GM23338 (cell line): Measurements from ENCODE around the gene HNRNPAB. TPM values are rescaled to one million over a fixed set of nuclear protein-coding genes. Genes with fewer than 3 reads are reported as not detected.

ENCODE experiments used
- ATAC-seq: fragments of 200-7000 bp; cut with Tn5 transposase; 3 replicates; pipeline ENCODE4 v1.9.1; 2020
- DNase-seq: peaks from one replicate; pipeline ENCODE4 v3.0.0-alpha.2; 2015; ENCODE audit warnings: low spot score
- H2AFZ ChIP-seq: fragments of 200-600 bp; sonication (generic); 2 replicates; pipeline ENCODE4 v1.8.0; 2016; ENCODE audit warnings: antibody characterized with exemption, mild to moderate bottlenecking, moderate library complexity
- H3F3A ChIP-seq: fragments of 200-600 bp; sonication (generic); replicated peaks from 2 replicates; pipeline ENCODE4 v1.8.0; 2017; ENCODE audit warnings: antibody characterized with exemption, mixed run types, low read depth
- H3K27ac ChIP-seq: fragments of 200-600 bp; sonication (generic); 2 replicates; pipeline ENCODE4 v1.6.1; 2016; ENCODE audit warnings: low read depth
- H3K27me3 ChIP-seq: fragments of 200-600 bp; sonication (generic); 2 replicates; pipeline ENCODE4 v1.8.0; 2016; ENCODE audit warnings: mild to moderate bottlenecking, mixed run types, moderate library complexity; ENCODE audit not compliant: insufficient read depth
- H3K36me3 ChIP-seq: fragments of 200-600 bp; sonication (generic); 2 replicates; pipeline ENCODE4 v1.8.0; 2016; ENCODE audit warnings: mild to moderate bottlenecking; ENCODE audit not compliant: insufficient read depth
- H3K4me1 ChIP-seq: fragments of 200-600 bp; sonication (generic); 2 replicates; pipeline ENCODE4 v1.8.0; 2016; ENCODE audit warnings: mild to moderate bottlenecking, moderate library complexity; ENCODE audit not compliant: insufficient read depth
- H3K4me2 ChIP-seq: fragments of 200-600 bp; sonication (generic); 2 replicates; pipeline ENCODE4 v1.7.1; 2017; ENCODE audit warnings: mixed run types
- H3K4me3 ChIP-seq: fragments of 200-600 bp; sonication (generic); 2 replicates; pipeline ENCODE4 v1.6.1; 2016; ENCODE audit warnings: mixed run types
- H3K79me2 ChIP-seq: fragments of 200-600 bp; sonication (generic); replicated peaks from 2 replicates; pipeline ENCODE4 v1.8.0; 2017; ENCODE audit warnings: mild to moderate bottlenecking; ENCODE audit not compliant: insufficient read depth
- H3K9me2 ChIP-seq: fragments of 200-600 bp; sonication (generic); 2 replicates; pipeline ENCODE4 v1.8.0; 2017; ENCODE audit not compliant: insufficient read depth
- H4K20me1 ChIP-seq: fragments of 200-600 bp; sonication (generic); replicated peaks from 2 replicates; pipeline ENCODE4 v1.8.0; 2017; ENCODE audit warnings: mild to moderate bottlenecking; ENCODE audit not compliant: insufficient read depth
- H3K27ac Mint-ChIP-seq: 2 replicates; pipeline ENCODE4 v1.8.0; 2020; ENCODE audit warnings: inconsistent platforms, mild to moderate bottlenecking, moderate library complexity, mixed read lengths
- H3K27me3 Mint-ChIP-seq: 3 replicates; pipeline ENCODE4 v1.8.0; 2022; ENCODE audit warnings: low read depth, mild to moderate bottlenecking, moderate library complexity, mixed read lengths, inconsistent platforms; ENCODE audit not compliant: insufficient read depth, poor library complexity
- H3K36me3 Mint-ChIP-seq: 3 replicates; pipeline ENCODE4 v1.8.0; 2021; ENCODE audit warnings: low read depth, mild to moderate bottlenecking, inconsistent platforms, moderate library complexity, mixed read lengths
- H3K4me1 Mint-ChIP-seq: 3 replicates; pipeline ENCODE4 v1.8.0; 2020; ENCODE audit warnings: mild to moderate bottlenecking, inconsistent platforms, mixed read lengths
- H3K4me3 Mint-ChIP-seq: 3 replicates; pipeline ENCODE4 v1.8.0; 2021; ENCODE audit warnings: moderate library complexity, mild to moderate bottlenecking, inconsistent platforms, mixed read lengths
- H3K9me3 Mint-ChIP-seq: 3 replicates; pipeline ENCODE4 v1.8.0; 2020; ENCODE audit warnings: moderate library complexity, mild to moderate bottlenecking, inconsistent platforms, mixed read lengths
- CREB1 ChIP-seq: fragments of 250-450 bp; sonication (Bioruptor Pico); IDR thresholded peaks from 2 replicates; pipeline ENCODE4 v1.5.0; 2020; ENCODE audit warnings: low read depth, mild to moderate bottlenecking, moderate library complexity
- CTCF ChIP-seq, 2 experiments: fragments of 200-600 bp in 1 of 2; sonication (generic) in 1 of 2; conservative IDR thresholded peaks; 2 replicates each; pipeline versions ENCODE4 v1.5.1 to v1.6.1; 2016 to 2017; ENCODE audit warnings: antibody characterized with exemption in 2 of 2, low read depth in 2 of 2, mild to moderate bottlenecking in 2 of 2, moderate library complexity in 1 of 2
- ETS1 ChIP-seq: IDR thresholded peaks from 2 replicates; pipeline ENCODE4 v1.6.1; 2016; ENCODE audit warnings: antibody characterized with exemption
- EZH2 ChIP-seq: fragments of 200-600 bp; sonication (generic); IDR thresholded peaks from one replicate; pipeline ENCODE4 v1.8.0; 2017; ENCODE audit warnings: antibody characterized with exemption, mild to moderate bottlenecking, low read depth; ENCODE audit not compliant: unreplicated experiment
- EZH2phosphoT487 ChIP-seq: fragments of 200-600 bp; sonication (generic); IDR thresholded peaks from one replicate; pipeline ENCODE4 v1.8.1; 2018; ENCODE audit warnings: antibody characterized with exemption; ENCODE audit not compliant: unreplicated experiment
- JUNB ChIP-seq: IDR thresholded peaks from one replicate; pipeline ENCODE4 v1.6.1; 2016; ENCODE audit warnings: antibody characterized with exemption; ENCODE audit not compliant: unreplicated experiment
- NANOG ChIP-seq: IDR thresholded peaks from 2 replicates; pipeline ENCODE4 v1.6.1; 2016; ENCODE audit warnings: antibody characterized with exemption, borderline replicate concordance
- POLR2AphosphoS5 ChIP-seq: IDR thresholded peaks from 2 replicates; pipeline ENCODE4 v1.6.1; 2016; ENCODE audit warnings: antibody characterized with exemption, low read depth
- REST ChIP-seq: IDR thresholded peaks from one replicate; pipeline ENCODE4 v1.6.1; 2018; ENCODE audit warnings: antibody characterized with exemption; ENCODE audit not compliant: unreplicated experiment
- STAT1 ChIP-seq: IDR thresholded peaks from one replicate; pipeline ENCODE4 v1.6.1; 2016; ENCODE audit warnings: antibody characterized with exemption; ENCODE audit not compliant: unreplicated experiment
- ZNF331 ChIP-seq: fragments of 250-450 bp; sonication (Bioruptor Pico); IDR thresholded peaks from 2 replicates; pipeline ENCODE4 v1.5.0; 2020; ENCODE audit warnings: low read depth, mild to moderate bottlenecking, moderate library complexity
- polyA plus RNA-seq: library from polyadenylated mRNA; unstranded; fragments of >200 nt; fragmentation: Nextera tagmentation; extraction: Ambion mirVana; gene quantifications from 2 replicates; pipeline ENCODE4 v1.2.1, GENCODE V29; 2016
- total RNA-seq: library from RNA; depleted of rRNA; stranded (reverse); fragments of >200 nt; shearing (Covaris generic); gene quantifications from 2 replicates; pipeline ENCODE4 v1.2.3, GENCODE V29; 2014

HNRNPAB gene
- total and polyA plus RNA-seq, 2 experiments from 2014 or later: 304 to 579 TPM

GRCh38 chr5:178202541-178202940 lies 1.8 kb upstream of the HNRNPAB start (continued):
- TF ChIP-seq CTCF (conservative IDR thresholded peaks at IDR 0.05; ENCODE audit: low read depth in 2 of 2) (no peak), EZH2 (no peak), CREB1 (CRISPR knock-in tag) (no peak), STAT1 (no peak), ETS1 (no peak), REST (no peak), POLR2AphosphoS5 (no peak)

- no peak for DNase-seq
- H3K4me3 Mint-ChIP-seq: peak overlapping the region; percentile 98
- peaks cover 23% of the 10 kb centered on the region for H3K4me1 ChIP-seq
- peaks cover 51% of the 10 kb centered on the region for H3K79me2 ChIP-seq
- no peak overlapping the region; the same call in 1 of the 2 replicates for H3K27ac Mint-ChIP-seq
- peaks cover 35% of the 10 kb centered on the region for H3K4me1 Mint-ChIP-seq
- no peaks in the 10 kb centered on the region for H3K9me2 ChIP-seq
- H3K4me2 ChIP-seq: peak overlapping the region; percentile 89
- H3K27me3 ChIP-seq: no peaks in the 10 kb centered on the region
- H3K4me3 ChIP-seq: peak overlapping the region; percentile 100
- ATAC-seq: peak; percentile 21
- peak overlapping the region; percentile 86; the same call in 1 of the 2 replicates for H2AFZ ChIP-seq
- H3K36me3 ChIP-seq: peaks cover 33% of the 10 kb centered on the region
- H4K20me1 ChIP-seq: peaks cover 34% of the 10 kb centered on the region
- peaks cover 27% of the 10 kb centered on the region for H3K27me3 Mint-ChIP-seq
- peak overlapping the region; percentile 83 for H3K27ac ChIP-seq
- peaks cover 8% of the 10 kb centered on the region for H3K9me3 Mint-ChIP-seq
- peaks cover 39% of the 10 kb centered on the region for H3K36me3 Mint-ChIP-seq
- peaks cover 35% of the 10 kb centered on the region for H3F3A ChIP-seq
- TF ChIP-seq EZH2phosphoT487 (no peak), JUNB (no peak), ETS1 (no peak), NANOG (no peak), POLR2AphosphoS5 (no peak), EZH2 (no peak), ZNF331 (no peak)
Observed at GRCh38 chr5:178203670-178204181, 607 bp upstream of the HNRNPAB start.
